Measurements from ENCODE around the gene COBLL1.

DNA sequence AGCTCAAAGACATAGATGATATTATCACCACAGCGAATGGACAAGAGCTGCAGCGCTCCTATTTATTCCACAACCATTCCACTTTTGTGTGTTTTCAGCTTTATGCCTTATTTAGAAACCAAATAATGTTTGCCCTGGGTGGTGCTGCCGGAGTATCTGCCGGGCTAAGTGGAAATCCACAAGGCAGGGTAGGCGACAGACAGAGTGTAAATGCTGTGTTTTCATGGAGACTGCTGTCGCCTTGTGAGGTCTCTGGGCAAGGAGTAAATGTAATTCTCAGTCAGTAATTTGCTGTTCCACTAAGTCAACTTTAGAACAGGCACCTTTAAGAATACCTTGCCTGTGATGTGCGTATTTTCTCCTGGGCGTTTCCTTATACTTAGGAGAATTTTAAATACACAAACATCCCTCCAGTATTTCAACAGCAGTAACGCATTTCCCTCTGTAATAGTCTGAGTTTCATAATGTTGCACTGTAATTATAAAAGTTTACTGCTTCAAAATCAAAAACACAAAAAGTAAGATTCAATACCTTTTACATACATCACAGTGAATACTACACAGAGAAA, 60.9 kb downstream of the COBLL1 start:
- TF ChIP-seq POLR2A (IDR thresholded peaks at IDR 0.05; ENCODE audit: extremely low read depth, insufficient read length) = no peak
- no peak for TF ChIP-seq CTCF (IDR thresholded peaks at IDR 0.05; ENCODE audit: low read depth, low read length)
